Superior temporal gyrus (tissue), 1 donor: Measurements from ENCODE around the gene RENBP.

Source experiments
- DNase-seq: peaks from one replicate; pipeline ENCODE4 v3.0.0-alpha.2; 2016; ENCODE audit errors: extremely low spot score

The RENBP gene

DNA sequence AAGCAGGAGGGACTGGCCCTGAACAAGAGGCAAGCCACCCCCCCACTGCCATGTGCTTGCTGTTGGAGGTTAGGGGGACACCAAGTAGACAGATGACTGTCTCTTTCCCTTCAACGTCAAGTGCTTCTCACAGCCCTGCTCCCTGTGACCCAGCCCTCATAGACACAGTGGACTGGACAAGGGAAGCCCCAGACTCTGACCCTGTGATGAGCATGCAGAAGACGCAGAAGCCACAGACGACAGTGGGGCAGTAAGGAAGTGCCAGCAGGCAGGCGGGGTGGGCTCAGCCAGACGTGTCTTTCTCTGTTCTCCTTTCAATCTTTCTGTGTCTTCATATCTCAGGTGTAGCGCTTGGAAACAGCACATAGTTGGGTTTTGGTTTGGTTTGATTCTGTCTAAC is 56.1 kb downstream of the RENBP start:
- DNase-seq: no peak

- DNase-seq: no peak
Measured at GRCh38 chrX:153887385-153887784, 57.1 kb downstream of the RENBP start.

DNA sequence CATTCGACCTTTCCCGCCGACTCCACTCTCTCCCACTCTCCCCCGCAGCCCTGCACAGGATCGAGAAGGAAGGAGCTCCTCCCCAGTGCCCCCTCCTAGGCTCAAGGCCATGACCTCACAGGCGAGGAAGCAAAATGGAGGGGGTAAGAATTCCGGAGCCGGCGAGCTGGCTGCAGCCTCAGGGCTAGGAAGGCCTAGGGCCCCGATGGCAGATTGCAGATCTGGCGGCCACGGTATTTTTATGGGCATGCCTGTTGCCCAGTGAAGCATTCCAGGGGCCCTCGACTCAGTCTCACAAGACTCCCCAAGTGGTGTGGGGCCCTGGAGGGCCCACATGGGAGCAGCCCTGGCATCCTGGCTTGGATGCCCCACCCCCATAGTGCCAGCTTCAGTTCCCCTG is 57.5 kb downstream of the RENBP start:
- no peak for DNase-seq

DNA sequence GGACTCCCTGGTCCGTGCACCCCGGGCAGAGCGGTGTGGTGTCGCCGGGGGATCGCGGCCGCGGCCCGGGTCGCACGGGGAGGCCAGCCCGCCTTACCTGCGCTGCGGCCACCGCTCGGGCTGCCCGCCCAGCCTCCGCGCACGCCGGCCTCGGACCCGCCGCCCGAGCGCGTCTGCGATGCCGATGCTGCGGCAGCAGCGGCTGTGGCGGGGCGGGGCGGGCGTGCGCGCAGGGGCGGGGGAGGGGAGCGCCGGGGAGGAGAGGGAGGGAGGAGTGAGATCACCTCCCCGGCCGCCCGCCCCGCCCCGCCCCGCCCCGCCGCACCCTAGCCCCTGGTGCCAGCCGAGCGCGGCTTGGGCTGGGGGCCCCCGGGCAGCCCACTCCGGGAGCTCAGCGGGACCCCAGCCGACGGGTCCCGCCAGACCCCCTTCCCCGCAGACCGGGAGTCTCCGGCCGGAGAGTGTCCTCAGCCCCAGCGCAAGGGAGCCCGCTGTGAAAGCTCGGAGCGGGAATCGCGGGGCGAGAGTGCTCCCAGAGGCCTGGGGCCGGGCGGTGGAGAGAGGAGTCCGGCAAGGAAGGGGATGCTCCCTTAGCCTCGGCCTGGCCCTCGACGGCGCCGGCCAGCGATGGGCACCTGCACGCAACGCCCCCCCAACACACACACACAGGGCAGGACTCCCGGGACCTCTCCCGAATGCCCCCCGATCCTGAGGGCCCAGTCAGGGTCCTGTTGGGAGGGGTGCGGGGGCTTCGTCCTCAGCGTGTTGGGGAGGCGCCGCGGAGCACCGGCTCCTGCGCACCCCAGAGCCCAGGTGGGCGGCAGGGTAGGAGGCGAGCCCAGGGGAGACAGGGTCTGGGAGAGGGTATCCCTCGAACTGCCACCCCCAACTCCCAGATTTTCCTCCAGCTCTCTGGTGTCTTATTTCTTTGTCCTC is 58.2 kb downstream of the RENBP start, which contains the start of gene L1CAM:
Gene L1CAM (minus strand): TSS at position 206 of the 936 bp plus-strand sequence. CDS start 10,337 bp downstream, outside the sequence.
- DNase-seq: no peak
